ENCODE data around the gene PIK3CA.

DNA sequence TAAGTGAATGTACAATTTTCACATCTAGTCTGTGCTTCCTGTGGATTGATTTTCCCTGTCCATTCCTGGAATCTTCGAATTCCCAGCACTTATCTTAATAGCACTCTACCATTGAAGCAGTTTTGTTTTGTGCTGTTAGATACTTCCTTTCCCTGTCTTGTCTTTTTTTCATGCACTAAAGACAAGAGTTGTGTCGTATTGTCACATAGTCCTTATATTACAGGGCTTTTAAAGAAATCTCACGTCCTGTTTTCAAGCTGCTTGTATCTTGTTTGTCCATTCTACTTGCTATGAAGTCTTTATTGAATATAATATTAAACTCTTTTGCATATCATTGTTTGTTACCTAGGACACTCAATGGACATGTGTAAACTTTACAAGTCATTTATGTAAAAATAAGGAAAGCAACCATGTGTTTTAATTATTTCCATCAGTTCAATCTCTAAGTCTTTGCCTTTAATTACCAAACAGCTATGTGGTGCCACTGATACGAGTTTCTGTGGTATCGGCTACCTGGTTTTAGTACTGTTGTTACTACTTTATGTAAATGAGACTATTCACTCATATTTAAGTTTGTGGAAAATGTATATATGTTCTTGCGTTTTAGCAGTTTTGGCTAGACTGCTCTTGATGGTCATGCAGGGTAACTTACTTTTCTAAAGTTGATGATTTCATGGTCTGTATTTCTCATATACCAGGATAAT, 10.3 kb downstream of the PIK3CA start:
- TF ChIP-seq, protein P1, sequence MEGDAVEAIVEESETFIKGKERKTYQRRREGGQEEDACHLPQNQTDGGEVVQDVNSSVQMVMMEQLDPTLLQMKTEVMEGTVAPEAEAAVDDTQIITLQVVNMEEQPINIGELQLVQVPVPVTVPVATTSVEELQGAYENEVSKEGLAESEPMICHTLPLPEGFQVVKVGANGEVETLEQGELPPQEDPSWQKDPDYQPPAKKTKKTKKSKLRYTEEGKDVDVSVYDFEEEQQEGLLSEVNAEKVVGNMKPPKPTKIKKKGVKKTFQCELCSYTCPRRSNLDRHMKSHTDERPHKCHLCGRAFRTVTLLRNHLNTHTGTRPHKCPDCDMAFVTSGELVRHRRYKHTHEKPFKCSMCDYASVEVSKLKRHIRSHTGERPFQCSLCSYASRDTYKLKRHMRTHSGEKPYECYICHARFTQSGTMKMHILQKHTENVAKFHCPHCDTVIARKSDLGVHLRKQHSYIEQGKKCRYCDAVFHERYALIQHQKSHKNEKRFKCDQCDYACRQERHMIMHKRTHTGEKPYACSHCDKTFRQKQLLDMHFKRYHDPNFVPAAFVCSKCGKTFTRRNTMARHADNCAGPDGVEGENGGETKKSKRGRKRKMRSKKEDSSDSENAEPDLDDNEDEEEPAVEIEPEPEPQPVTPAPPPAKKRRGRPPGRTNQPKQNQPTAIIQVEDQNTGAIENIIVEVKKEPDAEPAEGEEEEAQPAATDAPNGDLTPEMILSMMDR (IDR thresholded peaks at IDR 0.05; ENCODE audit: insufficient read depth, low read depth, low read length): no peak
- TF ChIP-seq EZH2 (IDR thresholded peaks at IDR 0.05; ENCODE audit: insufficient read depth, low read length): no peak
